Epidermal melanocyte (primary cell): ENCODE data around the gene MARF1.
A peak's percentile ranks its signal among the peaks of the same experiment; 100 is the strongest.
"Not testable (repeated sequence)": the region's sequence is repeated elsewhere in the genome, so short reads cannot be mapped to it uniquely, and the experiment has no call there.

ENCODE experiments used
- DNase-seq: peaks from one replicate; pipeline ENCODE4 v3.0.0; 2011; ENCODE audit warnings: low spot score; ENCODE audit not compliant: insufficient read length

The MARF1 gene

GRCh38 chr16:15654591-15654990, 11.6 kb upstream of the MARF1 start:
- DNase-seq, result no peak

DNA sequence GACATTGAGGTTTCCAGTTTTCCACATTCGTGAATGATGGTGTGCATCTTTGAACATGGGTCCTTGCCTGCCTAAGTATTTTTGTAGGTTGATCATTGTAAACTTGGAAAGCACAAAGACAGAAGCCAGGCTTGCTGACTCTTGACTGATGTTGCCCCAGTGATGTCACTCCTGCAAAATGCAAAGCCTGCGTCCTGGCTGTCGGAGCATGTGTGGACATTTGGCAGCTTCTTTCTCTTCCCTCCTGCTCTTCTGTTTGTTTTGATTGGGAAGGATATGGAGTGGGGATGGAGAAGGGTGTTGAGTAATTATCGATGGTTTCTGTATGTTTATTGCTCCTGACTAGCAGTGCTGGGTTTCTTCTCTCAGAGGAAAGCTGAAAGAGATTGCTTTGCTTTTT, 10.3 kb upstream of the MARF1 start:
- no peak for DNase-seq

DNA sequence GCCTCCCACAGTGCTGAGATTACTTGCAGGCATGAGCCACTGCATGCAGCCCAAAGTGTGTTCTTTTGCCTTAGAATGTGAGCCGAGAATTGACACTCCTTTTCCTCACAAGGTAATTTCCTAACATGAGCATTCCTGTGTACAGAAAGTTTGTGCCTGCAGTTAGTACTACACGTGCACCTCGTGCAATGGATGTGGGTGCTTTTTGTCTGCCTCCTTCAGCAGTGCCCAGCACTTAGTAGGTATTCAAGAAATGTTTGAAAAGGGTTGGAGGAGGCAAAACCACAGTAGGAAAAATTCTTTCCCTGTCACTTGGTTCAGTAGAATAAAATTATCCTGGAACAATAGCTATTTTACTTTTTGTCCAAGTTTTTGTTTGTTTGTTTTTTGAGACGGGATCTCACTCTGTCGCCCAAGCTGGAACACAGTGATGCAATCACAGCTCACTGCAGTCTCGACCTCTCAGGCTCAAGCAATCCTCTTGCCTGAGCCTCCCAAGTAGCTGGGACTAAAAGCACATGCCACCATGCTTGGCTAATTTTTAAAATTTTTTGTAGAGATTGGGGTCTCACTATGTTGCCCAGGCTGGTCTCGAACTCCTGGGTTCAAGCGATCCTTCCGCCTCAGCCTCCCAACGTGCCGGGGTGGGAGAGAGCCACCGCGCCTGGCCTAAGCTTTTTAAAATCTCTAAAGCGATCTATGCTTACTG, 9.5 kb upstream of the MARF1 start:
- no peak for DNase-seq

GRCh38 chr16:15650698-15651171, 7.8 kb upstream of the MARF1 start:
- no peak for DNase-seq

DNA sequence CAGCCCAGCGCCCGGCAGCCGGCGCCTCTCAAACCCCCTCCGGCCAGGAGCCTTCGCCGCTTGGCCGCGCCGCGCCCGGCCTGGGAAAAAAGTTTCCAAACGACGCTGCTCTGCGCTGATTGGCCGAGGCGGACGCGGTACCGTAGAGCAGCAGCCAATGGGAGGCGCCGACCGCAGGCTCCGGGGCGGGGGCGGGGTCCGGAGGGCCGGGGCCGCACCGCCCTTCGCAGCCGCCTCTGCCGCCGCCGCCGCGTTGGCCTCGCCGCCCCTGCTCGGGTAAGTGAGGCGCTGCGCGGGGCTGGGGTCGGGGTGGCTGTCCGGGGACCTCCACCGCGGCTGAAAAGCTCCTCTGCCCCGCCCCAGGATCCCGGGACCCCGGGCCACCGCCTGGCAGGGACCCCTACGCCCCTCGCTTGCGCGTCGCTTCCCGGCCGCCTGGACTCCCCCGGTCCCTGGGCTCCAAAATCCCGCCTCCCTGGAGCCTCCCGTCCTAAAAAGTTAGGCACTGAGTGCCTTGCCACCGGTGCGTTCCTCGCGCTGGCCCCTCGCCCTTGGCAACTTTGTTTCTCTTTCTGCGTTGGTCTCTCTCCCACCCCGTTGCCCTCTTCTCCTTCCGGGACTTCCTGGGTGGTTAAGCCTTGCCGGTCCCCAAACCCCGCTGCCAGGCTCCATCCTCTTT, 7.2 kb upstream of the MARF1 start, which contains the start of gene NDE1:
Gene NDE1, plus strand, starts transcription at position 227 of the 679 bp plus-strand sequence. CDS start 14,534 bp downstream, outside the sequence.
- DNase-seq, result peak; percentile 80

GRCh38 chr16:15649727-15650018, 6.7 kb upstream of the MARF1 start:
- DNase-seq, result no peak

DNA sequence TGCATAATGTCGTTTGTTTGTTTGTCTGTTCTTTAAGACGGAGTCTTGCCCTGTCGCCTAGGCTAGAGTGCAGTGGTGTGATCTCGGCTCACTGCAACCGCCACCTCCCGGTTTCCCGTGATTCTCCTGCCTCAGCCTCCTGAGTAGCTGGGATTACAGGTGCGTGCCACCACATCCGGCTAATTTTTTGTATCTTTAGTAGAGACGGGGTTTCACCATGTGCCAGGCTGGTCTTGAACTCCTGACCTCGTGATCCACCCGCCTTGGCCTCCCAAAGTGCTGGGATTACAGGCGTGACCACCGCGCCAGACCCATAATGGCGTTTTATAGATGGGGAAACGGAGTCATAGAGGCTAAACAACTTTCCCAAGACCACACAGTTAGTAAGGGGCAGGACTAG, 6.4 kb upstream of the MARF1 start:
- DNase-seq, result not testable (repeated sequence)

DNA sequence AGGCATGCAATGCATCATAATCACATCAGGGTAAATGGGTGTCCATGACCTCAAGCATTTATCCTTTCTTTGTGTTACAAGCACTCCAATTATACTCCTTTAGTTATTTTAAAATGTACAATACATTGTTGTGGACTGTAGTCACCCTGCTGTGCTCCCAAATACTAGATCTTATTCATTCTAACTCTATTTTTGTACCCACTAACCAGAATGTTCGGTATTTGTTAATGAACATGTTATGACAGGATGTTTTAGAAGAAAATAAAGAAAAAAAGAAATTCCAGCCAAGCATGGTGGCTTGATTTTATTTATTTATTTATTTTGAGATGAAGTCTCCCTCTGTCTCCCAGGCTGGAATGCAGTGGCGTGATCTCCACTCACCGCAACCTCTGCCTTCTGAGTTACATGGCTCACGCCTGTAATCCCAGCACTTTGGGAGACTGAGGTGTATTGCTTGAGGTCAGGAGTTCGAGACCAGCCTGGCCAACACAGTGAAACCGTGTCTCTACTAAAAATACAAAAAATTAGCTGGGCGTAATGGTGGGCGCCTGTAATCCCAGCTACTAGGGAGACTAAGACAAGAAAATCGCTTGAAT, 5.3 kb upstream of the MARF1 start:
- DNase-seq, result no peak

DNA sequence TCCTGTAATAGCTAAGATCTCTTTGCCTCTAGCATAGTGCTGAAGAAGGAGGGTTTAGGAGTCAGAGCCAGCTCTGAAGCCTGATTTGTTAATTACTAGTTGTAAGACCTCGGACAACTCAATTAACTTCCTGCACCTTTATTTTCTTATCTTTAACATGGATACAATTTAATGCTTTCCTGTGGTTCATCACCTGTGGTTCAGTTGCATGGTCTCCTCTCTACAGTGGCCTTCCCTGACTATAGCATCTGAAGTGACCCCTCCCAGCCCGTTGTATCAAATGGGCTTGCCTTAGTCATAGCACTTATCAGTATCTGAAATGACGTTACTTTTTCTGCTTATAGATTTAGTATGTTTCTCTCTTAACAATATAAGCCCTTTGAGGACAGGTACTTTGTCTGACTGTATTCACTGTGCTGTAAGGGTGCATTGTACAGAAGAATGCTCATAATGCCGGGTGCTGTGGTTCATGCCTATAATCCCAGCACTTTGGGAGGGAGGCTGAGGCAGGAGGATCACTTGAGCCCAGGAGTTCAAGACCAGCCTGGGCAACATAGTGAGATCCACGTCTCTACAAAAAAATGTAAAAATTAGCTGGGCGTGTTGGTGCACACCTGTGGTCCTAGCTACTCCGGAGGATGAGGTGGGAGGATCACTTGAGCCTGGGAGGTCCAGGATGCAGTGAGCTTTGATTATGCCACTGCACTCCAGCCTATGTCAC, 4.5 kb upstream of the MARF1 start:
- no peak for DNase-seq

DNA sequence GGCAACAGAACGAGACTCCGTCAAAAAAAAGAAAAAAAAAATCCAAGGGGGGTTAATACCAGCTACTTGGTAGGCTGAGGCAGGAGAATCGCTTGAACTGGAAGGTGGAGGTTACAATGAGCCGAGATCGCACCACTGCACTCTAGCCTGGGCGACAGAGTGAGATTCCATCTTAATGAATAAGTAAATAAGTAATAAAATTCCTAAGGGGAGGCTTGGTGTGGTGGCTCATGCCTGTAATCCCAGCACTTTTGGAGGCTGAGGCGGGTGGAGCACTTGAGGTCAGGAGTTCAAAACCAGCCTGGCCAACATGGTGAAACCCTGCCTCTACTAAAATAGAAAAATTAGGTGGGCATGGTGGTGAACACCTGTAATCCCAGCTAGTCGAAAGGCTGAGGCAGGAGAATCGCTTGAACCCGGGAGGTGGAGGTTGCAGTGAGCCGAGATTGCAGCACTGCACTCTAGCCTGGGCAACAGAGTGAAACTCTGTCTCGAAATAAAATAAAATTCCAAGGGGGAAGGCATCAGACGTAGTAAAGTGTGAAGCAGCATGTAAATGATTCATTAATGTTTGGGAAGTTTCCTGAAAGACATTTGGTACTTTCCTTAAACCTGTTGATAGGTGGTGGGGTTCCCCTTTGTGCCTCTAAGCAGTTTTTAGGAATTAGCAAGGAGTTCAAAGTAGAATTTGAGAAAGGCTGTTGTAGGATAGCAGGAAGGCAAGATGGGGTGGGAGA, 3.8 kb upstream of the MARF1 start:
- not testable (repeated sequence) for DNase-seq

DNA sequence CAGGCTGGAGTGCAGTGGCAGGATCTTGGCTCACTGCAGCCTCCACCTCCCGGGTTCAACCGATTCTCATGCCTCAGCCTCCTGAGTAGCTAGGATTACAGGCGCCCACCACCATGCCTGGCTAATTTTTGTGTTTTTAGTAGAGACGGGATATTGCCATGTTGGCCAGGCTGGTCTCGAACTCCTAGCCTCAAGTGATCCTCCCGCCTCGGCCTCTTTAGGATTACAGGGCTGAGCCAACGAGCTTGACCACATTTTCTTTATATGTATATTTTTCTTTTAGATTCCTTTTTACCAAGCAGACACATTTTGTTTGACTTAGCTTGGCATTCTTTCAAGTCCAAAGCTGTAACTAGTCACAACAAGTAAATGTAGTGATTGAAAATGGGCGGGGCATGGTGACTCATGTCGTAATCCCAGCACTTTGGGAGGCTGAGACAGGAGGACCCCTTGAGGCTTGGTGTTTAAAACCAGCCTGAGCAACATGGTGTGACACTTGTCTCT, 2.1 kb upstream of the MARF1 start:
- DNase-seq, result not testable (repeated sequence)

DNA sequence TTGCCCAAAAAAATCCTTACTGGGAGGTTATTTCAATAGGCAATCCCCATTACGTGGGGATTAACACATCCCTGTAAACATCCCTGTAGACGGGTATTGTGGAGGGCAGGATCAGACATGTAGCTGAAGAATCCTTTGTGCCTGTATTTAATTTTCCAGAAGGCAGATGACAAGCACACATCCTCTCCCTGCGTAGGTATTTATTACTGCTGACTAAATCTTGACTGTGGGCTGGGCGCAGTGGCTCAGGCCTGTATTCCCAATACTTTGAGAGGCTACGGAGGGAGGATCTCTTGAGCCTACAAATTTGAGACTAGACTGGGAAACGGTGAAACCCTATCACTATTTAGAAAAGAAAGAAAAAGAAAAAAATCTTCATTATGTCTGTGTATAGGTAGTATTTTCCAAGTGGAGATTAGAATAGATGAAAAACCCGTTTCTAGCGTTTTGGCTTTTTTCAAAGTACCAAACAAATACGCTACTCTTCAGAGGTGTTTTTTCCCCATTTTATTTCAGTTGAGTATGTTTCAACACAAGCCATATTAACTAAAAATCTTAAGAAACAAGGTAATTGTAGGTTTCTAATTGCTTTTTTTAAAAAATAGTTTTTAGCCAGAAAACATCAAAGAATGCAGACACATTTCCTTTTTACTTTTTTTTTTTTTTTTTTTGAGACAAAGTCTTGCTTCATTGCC, 1.5 kb upstream of the MARF1 start:
- DNase-seq, result no peak

- no peak for DNase-seq
Measured at GRCh38 chr16:15643946-15644250, 944 bp upstream of the MARF1 start.

DNA sequence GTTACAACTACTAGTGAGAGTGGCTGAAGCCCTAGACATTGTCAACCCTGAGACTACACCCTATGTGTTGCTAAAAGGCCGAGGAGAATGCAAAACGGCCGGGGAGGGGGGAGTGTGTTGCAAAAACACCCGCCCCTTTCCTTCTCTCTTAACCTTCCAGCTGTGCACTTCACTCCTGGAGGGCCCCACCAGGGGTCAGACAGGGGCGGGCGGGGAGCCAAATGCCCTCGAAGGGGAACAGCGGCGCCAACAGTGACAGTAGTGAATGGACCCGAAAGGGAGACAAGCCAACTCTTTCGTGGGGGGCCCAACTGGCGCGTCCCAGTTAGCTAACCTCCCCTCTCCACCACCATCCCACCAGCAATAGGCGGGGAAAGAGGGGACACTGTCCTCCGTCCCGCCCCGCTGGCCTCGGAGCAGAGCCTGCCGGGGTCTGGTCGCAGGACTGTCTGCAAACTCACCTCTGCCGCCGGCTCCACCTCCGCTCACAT, 352 bp downstream of the MARF1 start:
- peak; percentile 25 for DNase-seq

- DNase-seq, result no peak
Measured at GRCh38 chr16:15641753-15642556, 999 bp downstream of the MARF1 start.

- no peak for DNase-seq
Measured at GRCh38 chr16:15640966-15641365, 2.0 kb downstream of the MARF1 start.

GRCh38 chr16:15639061-15639568, 3.8 kb downstream of the MARF1 start:
- no peak for DNase-seq

GRCh38 chr16:15636392-15636873, 6.5 kb downstream of the MARF1 start:
- no peak for DNase-seq

- no peak for DNase-seq
Measured at GRCh38 chr16:15635926-15636325, 7.0 kb downstream of the MARF1 start.
